Measurements from ENCODE around the gene GDI2. TPM values are rescaled to one million over a fixed set of nuclear protein-coding genes. Genes with fewer than 3 reads are reported as not detected.

GDI2 gene
- total RNA-seq, 1 experiment from 2014 or later: 380 TPM

DNA sequence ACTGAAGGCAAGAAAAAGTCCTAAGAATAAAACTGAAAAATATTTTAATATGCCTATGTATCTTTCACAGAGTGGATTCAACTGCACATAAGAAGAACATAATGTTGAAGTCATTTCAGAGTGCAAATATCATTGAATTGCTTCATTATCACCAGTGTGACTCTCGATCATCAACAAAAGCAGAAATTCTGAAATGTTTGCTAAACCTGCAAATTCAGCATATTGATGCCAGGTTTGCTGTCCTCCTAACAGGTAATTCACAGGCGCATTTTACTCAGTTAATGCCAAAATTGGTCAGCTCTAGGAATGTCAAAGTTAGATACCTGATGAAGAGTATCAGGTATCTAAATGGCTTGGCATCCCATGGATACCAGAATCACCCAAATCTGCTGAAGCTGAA is 52.0 kb downstream of the GDI2 start:
- in situ Hi-C loops (cut with HindIII; ENCODE audit: low pct_unique_long_range_greater_than_20kb, low sequenced_read_pairs): no loop called here
- no peak for DNase-seq (ENCODE audit: low read depth)

DNA sequence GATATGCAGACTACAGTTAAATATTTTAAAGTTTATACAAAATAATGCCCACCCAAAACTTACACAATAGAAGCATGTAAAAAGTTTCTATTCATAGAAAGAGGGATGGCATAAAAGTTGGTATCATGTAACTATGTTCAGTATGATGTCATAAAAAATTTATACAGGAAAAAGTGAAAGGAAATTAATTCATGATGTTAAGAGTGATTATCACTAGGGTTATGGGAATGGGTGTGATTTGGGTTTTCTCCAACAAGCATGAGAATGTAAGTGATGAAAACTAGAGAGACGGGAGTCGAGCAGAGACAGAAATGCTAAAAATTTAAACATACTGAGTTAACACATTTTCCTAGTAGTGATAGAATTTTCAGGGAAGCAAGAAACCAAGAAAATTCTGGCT is 52.7 kb downstream of the GDI2 start:
- in situ Hi-C loops (cut with HindIII; ENCODE audit: low pct_unique_long_range_greater_than_20kb, low sequenced_read_pairs): no loop called here
- no peak for DNase-seq (ENCODE audit: low read depth)

DNA sequence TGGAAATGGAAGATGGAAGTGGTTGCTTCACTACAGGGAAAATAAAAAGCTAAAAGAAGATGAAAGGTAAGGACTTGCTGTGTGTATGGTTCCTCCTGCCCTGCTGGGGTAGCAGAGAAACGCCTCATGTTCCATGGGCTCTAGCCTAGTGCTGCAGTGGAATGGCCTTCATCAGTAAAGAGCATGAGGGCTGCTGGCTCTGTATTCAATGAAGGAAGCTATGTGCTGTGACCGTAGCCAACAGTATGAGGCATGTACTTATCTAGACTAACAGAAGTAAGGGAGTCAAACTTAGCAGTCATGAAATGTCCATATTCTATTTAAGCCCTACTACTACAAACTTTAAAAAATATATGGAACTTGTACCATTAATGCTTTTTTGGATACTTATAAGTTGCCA is 54.3 kb downstream of the GDI2 start:
- no peak for DNase-seq (ENCODE audit: low read depth)
- in situ Hi-C loops (cut with HindIII; ENCODE audit: low pct_unique_long_range_greater_than_20kb, low sequenced_read_pairs): no loop called here

GRCh38 chr10:5757766-5758517 is 55.3 kb downstream of the GDI2 start:
- DNase-seq (ENCODE audit: low read depth): no peak
- in situ Hi-C loops (cut with HindIII; ENCODE audit: low pct_unique_long_range_greater_than_20kb, low sequenced_read_pairs): no loop called here

- in situ Hi-C loops (cut with HindIII; ENCODE audit: low pct_unique_long_range_greater_than_20kb, low sequenced_read_pairs): no loop called here
- DNase-seq (ENCODE audit: low read depth): no peak
These were observed 60.8 kb downstream of the GDI2 start for GRCh38 chr10:5752301-5752871.

- DNase-seq (ENCODE audit: low read depth): no peak
- in situ Hi-C loops (cut with HindIII; ENCODE audit: low pct_unique_long_range_greater_than_20kb, low sequenced_read_pairs): no loop called here
These were observed 61.5 kb downstream of the GDI2 start for GRCh38 chr10:5751601-5752253.

GRCh38 chr10:5748394-5748803 is 64.8 kb downstream of the GDI2 start:
- no peak for DNase-seq (ENCODE audit: low read depth)
- in situ Hi-C loops (cut with HindIII; ENCODE audit: low pct_unique_long_range_greater_than_20kb, low sequenced_read_pairs): no loop called here

- in situ Hi-C loops (cut with HindIII; ENCODE audit: low pct_unique_long_range_greater_than_20kb, low sequenced_read_pairs): no loop called here
These were observed 67.0 kb downstream of the GDI2 start for GRCh38 chr10:5746197-5746596.

GRCh38 chr10:5744849-5745248 is 68.4 kb downstream of the GDI2 start:
- in situ Hi-C loops (cut with HindIII; ENCODE audit: low pct_unique_long_range_greater_than_20kb, low sequenced_read_pairs): no loop called here
- DNase-seq (ENCODE audit: low read depth): no peak

More at GRCh38 chr10:5746197-5746596, 67.0 kb downstream of the GDI2 start:
- no peak for DNase-seq (ENCODE audit: low read depth)

DNA sequence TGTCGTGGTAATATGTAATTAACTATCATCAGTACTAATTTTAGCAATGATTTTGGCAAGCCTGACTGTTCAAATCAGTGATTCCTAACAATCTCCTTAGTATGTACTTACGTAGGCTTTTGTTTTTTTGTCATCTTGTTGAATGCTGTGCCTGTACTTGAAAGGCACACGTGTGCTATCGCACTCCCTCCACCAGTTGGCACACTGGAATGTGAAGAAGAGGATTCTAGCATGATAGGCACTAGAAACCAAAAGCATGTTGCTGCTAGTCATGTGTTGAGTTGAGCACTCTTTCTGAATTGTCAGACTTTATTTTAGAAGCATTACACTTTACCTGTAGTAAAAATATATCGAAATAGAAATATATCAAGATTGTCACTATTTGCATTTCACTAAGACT is 69.5 kb downstream of the GDI2 start:
- in situ Hi-C loops (cut with HindIII; ENCODE audit: low pct_unique_long_range_greater_than_20kb, low sequenced_read_pairs): no loop called here

DNA sequence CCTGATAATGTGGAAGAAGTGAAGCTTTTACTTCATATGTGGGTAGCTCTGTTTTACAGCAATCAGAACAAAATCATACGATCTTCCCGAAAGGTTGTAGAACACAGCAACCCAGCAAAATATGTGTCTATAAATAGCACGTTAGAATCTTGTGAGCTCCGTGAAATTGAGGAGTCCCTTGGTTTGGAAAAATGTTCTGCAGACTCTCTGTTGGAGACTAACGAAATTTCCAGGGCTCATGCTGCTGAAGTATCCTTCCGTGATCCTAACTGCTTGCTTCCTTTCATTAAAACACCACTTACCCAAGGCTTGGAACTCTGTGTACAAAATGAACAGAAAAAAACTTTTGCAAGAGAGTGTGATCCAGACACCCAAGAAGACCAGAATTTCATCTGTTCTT is 71.1 kb downstream of the GDI2 start:
- DNase-seq (ENCODE audit: low read depth): no peak
- in situ Hi-C loops (cut with HindIII; ENCODE audit: low pct_unique_long_range_greater_than_20kb, low sequenced_read_pairs): no loop called here

More for the DNA sequence above, 69.5 kb downstream of the GDI2 start:
- no peak for DNase-seq (ENCODE audit: low read depth)

DNA sequence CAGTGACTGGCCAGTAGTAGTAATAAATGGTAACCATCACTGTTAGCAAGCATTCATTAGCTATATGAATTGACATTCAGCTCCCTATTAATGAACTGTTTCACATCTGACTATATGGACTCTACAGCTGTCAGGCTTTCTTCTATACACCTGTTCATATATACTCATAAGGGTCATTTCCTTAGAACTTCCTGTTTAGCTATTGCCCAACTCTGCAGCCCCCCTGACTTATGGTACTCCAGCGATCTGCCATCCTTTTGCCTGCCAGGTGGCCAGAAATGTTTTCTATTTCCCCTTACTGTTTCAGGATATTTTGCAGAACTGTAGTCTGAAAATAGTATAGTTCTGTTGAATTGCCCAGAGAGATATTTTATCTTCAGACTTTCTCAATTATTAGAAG is 72.0 kb downstream of the GDI2 start:
- in situ Hi-C loops (cut with HindIII; ENCODE audit: low pct_unique_long_range_greater_than_20kb, low sequenced_read_pairs): no loop called here
- no peak for DNase-seq (ENCODE audit: low read depth)

DNA sequence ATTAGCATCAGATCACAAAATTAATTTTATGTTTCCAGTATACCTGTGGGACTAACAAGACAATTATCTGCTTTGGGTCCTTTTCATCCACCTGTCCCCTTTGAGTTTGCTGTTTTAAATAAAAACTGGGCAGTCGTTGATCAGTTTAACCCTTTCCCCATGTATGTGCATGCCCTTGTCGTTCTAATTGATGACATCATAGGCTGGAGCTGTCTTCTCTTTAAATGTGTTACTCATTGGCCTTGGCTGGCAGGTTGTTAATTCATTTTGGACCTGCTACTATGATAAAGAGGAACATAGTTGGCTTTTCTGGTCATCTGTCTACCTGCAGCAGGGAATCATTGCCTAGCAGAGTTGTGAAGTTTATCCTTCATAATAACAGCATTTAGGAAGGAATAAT is 74.8 kb downstream of the GDI2 start:
- DNase-seq (ENCODE audit: low read depth): no peak
- in situ Hi-C loops (cut with HindIII; ENCODE audit: low pct_unique_long_range_greater_than_20kb, low sequenced_read_pairs): no loop called here

DNA sequence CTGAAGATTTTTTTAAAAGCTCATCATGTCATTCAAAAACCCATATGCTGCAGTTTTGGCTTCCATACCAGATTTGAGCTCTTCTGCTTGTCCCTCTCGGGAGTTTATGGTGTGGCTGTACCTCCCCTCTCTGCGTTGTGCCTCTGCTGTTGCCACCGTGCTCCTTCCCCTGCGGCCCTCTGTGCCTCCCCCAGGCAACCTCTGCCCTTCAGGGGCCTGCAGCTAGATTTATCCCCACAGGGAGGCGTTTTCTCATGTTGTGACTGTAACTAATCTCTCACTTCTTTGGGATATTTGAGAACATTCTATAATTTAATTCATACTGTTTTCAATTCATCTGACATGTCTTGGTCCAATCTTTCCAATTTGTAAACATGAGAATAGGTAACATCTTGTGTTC is 75.9 kb downstream of the GDI2 start:
- in situ Hi-C loops (cut with HindIII; ENCODE audit: low pct_unique_long_range_greater_than_20kb, low sequenced_read_pairs): no loop called here
- DNase-seq (ENCODE audit: low read depth): no peak

- DNase-seq (ENCODE audit: low read depth): no peak
- in situ Hi-C loops (cut with HindIII; ENCODE audit: low pct_unique_long_range_greater_than_20kb, low sequenced_read_pairs): no loop called here
These were observed 76.6 kb downstream of the GDI2 start for GRCh38 chr10:5736591-5736990.

GRCh38 chr10:5735119-5735518 is 78.1 kb downstream of the GDI2 start:
- no peak for DNase-seq (ENCODE audit: low read depth)
- in situ Hi-C loops (cut with HindIII; ENCODE audit: low pct_unique_long_range_greater_than_20kb, low sequenced_read_pairs): no loop called here

GRCh38 chr10:5732141-5732540 is 81.1 kb downstream of the GDI2 start:
- in situ Hi-C loops (cut with HindIII; ENCODE audit: low pct_unique_long_range_greater_than_20kb, low sequenced_read_pairs): no loop called here
- no peak for DNase-seq (ENCODE audit: low read depth)

DNA sequence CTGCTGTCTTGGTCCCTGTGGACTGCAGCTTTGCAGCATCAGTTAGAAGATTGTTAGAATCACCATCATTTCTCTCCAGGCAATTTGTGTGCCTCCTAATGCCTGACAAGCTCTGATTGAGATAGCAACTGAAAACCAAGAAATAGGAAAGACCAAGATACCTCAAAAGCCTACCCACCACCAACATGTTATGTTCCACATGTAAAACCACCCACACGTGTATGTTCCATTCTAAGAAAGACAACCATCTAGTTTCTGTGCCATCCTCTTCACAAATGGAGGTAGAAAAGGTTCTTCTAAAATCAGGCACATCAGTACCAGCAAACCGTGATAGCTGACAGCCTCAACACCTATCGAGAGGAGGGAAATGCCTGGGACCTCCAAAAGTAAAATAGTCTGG is 81.7 kb downstream of the GDI2 start:
- in situ Hi-C loops (cut with HindIII; ENCODE audit: low pct_unique_long_range_greater_than_20kb, low sequenced_read_pairs): no loop called here
- DNase-seq (ENCODE audit: low read depth): no peak

DNA sequence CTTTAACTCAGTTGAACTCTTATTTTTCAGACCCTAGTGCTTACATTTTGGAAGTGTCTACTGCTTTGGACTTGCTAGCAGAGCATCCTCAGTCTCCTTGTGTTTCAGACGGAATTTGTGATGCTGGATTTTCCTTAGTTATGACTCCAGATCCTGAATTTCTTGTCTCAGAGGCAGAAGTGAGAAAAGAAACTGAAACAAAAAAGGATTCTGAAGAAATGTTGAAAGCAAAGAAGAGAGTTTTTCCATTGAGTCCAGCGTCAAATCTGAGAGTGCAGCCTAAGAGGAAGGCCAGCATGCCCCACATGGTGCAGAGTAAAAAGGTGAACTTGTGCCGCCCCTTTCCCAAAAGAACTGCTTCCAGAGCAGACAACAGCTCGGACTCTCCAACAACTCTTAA is 82.5 kb downstream of the GDI2 start:
- DNase-seq (ENCODE audit: low read depth): no peak
- in situ Hi-C loops (cut with HindIII; ENCODE audit: low pct_unique_long_range_greater_than_20kb, low sequenced_read_pairs): no loop called here

DNA sequence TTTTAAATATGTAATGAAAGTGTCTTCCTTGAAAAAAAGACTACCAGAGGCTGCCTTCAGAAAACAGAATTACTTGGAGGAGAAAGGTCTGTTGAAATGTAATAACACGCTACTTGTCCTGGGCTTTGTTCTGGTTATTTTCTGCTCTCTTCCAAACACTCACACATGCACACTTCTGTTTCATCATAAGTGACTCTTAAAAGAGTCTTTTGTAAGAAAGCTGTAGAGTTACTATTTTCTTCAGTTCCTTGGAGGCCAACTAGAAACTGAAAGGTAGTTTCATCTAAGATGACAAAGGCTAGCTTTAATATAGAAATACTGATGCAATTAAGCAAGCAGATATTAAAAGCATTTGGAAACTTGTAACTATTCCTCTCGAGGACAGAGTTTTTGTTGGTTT is 89.5 kb downstream of the GDI2 start:
- in situ Hi-C loops (cut with HindIII; ENCODE audit: low pct_unique_long_range_greater_than_20kb, low sequenced_read_pairs): no loop called here

More for the DNA sequence above, 89.5 kb downstream of the GDI2 start:
- no peak for DNase-seq (ENCODE audit: low read depth)

Measured in Caki2 (cell line).